Psoas muscle (tissue), 8 donors: ENCODE results near the gene DNAJC2. TPM values are rescaled to one million over a fixed set of nuclear protein-coding genes. Genes with fewer than 3 reads are reported as not detected.
"Not testable (repeated sequence)": the region's sequence is repeated elsewhere in the genome, so short reads cannot be mapped to it uniquely, and the experiment has no call there.

ENCODE experiments used
- ATAC-seq, 4 donors: fragments of 200-7000 bp; cut with Tn5 transposase; one replicate each; pipeline ENCODE4 v1.9.1; 2020; ENCODE audit warnings: moderate library complexity in 3 of 4, mild to moderate bottlenecking in 2 of 4
- DNase-seq, 2 donors: peaks; one replicate each; pipeline ENCODE4 v3.0.0-alpha.2; 2020
- H3K27ac ChIP-seq: fragments of 200-600 bp; one replicate; pipeline ENCODE4 v1.8.0; 2022
- H3K27me3 ChIP-seq, 3 donors: fragments of 200-600 bp in 1 of 3; one replicate each; pipeline versions ENCODE4 v1.6.1 to v1.8.0; 2013 to 2022; ENCODE audit warnings: low read length in 2 of 3, mild to moderate bottlenecking in 2 of 3, moderate library complexity in 1 of 3; ENCODE audit not compliant: insufficient read depth in 3 of 3
- H3K36me3 ChIP-seq, 2 donors: fragments of 200-600 bp in 1 of 2; one replicate each; pipeline versions ENCODE4 v1.6.1 to v1.8.0; 2013 to 2022; ENCODE audit warnings: low read depth in 1 of 2, mild to moderate bottlenecking in 1 of 2, moderate library complexity in 1 of 2; ENCODE audit not compliant: insufficient read depth in 1 of 2
- H3K4me1 ChIP-seq: fragments of 200-600 bp; one replicate; pipeline ENCODE4 v1.8.0; 2022
- H3K4me3 ChIP-seq: fragments of 200-600 bp; one replicate; pipeline ENCODE4 v1.8.0; 2022; ENCODE audit warnings: mild to moderate bottlenecking
- H3K9me3 ChIP-seq: fragments of 200-600 bp; one replicate; pipeline ENCODE4 v1.8.0; 2022
- WGBS, 3 donors: extraction: QIAGEN DNeasy Blood & Tissue Kit; methylation state at CpG; one replicate each; pipeline versions ENCODE4 v1.1.6 to v1.1.7; 2013; 5-methylcytosine and 5-hydroxymethylcytosine counted together
- intact Hi-C, 2 donors: fragments of 100-400 bp; cut with DNase I; formaldehyde crosslinking; loops; one replicate each; pipeline versions ENCODE4 v1.11.0 to v1.14.2; 2022
- polyA plus RNA-seq, 3 donors: library from polyadenylated mRNA; stranded (reverse); fragments of 200-250 nt; gene quantifications; one replicate each; pipeline ENCODE4 v1.2.3, GENCODE V29; 2013
- total RNA-seq, 4 donors: library from RNA; stranded (reverse); fragmentation: NEBNext Ultra II Directional in 2 of 4; extraction: Animal tissue kit (Norgen Biotek cat#: 25700) in 2 of 4; gene quantifications; one replicate each; pipeline versions ENCODE4 v1.2.1 to v1.2.4, GENCODE V29; 2021 to 2023
- donor health status: healthy with polysubstance abuse.
- donor health status: DM: no; HTN: no; CAD: no; lungs with moderate emphysema.
- donor health status: Bipolar disorder and iron deficiency.
- donor health status: healthy.
- donor health status: DM: yes; HTN: yes; CAD: no.
- donor health status: DM: no; HTN: no; CAD: no.
- donor health status: DM: no; HTN: no; CAD: no.
- donor health status: DM: yes; HTN: yes; CAD: no.

DNAJC2 gene
- total and polyA plus RNA-seq, 7 donors, result 19.8 to 115 (median 33.3) TPM

GRCh38 chr7:103279636-103279962 is 65.0 kb downstream of the DNAJC2 start:
- H3K27me3 ChIP-seq, intact Hi-C loops, H3K27ac ChIP-seq, H3K4me1 ChIP-seq, H3K36me3 ChIP-seq, H3K9me3 ChIP-seq, DNase-seq: not testable (repeated sequence)
- peak overlapping the region; percentile 75 for H3K4me3 ChIP-seq
- 0 to 3% (median 2%) methylated on average over 12 of the region's 12 CpGs for WGBS, 3 donors
- peak in 3 of 4 donors; percentile 25 to 60 (median 47) for ATAC-seq

DNA sequence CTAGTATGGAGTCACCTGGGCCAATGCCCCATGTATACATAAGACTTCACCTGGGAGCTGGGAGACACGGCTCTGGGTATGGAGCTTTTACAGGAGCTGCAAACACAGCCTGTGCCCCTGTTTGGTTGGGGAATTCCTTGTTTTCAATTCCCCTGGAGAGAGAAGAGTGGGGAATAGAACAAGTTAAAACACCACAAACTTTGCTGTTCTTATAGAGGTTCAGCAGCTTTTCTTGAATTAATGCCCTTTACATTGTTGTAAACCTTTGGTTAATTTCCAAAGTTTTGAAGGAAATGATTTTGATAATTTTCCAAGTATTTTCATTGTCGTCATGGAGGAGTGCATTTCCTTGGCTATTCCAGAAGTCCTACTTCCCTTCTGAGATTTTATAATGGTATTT is 66.4 kb downstream of the DNAJC2 start:
- H3K4me3 ChIP-seq, H3K27ac ChIP-seq, intact Hi-C loops, H3K4me1 ChIP-seq, H3K27me3 ChIP-seq, H3K36me3 ChIP-seq, ATAC-seq, H3K9me3 ChIP-seq, DNase-seq: not testable (repeated sequence)
- WGBS, 3 donors, result 76 to 85% (median 84%) methylated on average over 2 of the region's 2 CpGs

DNA sequence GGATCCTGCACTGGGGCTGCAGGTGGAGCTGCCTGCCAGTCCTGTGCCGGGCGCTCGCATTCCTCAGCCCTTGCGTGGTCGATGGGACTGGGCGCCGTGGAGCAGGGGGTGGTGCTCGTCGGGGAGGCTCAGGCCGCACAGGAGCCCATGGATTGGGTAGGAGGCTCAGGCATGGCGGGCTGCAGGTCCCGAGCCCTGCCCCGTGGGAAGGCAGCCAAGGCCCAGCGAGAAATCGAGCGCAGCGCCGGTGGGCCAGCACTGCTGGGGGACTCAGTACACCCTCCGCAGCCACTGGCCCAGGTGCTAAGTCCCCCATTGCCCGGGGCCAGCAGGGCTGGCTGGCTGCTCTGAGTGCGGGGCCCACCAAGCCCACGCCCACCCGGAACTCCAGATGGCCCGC is 69.7 kb downstream of the DNAJC2 start:
- H3K4me3 ChIP-seq, H3K9me3 ChIP-seq, intact Hi-C loops, H3K27me3 ChIP-seq, H3K4me1 ChIP-seq, ATAC-seq, H3K27ac ChIP-seq, H3K36me3 ChIP-seq: not testable (repeated sequence)
- peak in 1 of 2 donors; percentile 43 for DNase-seq
- 96 to 97% (median 97%) methylated on average over 18 to 24 of the region's 24 CpGs for WGBS, 3 donors

DNA sequence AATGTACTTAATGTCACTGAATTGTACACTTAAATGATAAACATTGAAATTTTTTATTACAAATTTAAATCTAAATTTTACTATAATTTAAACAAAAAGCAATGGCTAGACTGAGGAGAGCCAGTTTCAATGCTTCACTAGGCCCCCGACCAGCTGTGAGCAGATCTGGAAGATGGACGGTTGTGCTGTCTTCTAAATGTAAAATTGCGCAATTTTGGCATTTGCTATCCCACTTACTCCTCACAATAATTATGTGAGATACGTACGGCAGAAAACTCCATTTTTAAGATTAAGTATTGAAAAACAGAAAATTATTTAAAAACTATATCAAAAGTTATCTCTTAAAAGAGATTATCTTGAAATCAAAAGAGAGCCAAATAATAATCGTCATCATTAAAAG is 71.2 kb downstream of the DNAJC2 start:
- H3K27ac ChIP-seq, intact Hi-C loops, ATAC-seq, H3K4me3 ChIP-seq, H3K4me1 ChIP-seq, H3K9me3 ChIP-seq, H3K36me3 ChIP-seq, H3K27me3 ChIP-seq, DNase-seq: not testable (repeated sequence)
- WGBS, 3 donors, result 89 to 92% (median 91%) methylated on average over 6 of the region's 6 CpGs

DNA sequence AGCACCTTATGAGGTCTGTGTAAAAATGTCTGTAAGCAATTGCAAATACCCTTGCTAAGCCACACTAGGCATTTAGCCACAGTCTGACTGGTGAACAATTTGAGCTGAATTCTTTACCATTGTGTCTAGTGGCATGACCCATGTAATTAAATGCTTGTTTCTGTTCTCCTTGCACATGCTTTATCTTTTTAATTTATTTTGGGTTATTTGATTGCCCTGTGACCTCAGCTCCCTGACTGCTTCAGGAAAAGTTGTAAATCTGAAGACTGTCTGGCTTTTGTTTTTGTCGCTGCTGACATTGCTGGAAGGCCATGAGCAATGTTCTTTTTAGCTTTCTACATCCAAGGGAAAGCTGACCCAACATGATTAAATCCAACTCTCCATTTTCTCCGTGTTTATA is 78.3 kb downstream of the DNAJC2 start:
- H3K27me3 ChIP-seq, H3K27ac ChIP-seq, H3K9me3 ChIP-seq, intact Hi-C loops, ATAC-seq, H3K4me3 ChIP-seq, H3K4me1 ChIP-seq, H3K36me3 ChIP-seq, DNase-seq: not testable (repeated sequence)
- whole genome bisulfite sequencing, 3 donors, result 24 to 28% (median 28%) methylated on average over 2 of the region's 2 CpGs

DNA sequence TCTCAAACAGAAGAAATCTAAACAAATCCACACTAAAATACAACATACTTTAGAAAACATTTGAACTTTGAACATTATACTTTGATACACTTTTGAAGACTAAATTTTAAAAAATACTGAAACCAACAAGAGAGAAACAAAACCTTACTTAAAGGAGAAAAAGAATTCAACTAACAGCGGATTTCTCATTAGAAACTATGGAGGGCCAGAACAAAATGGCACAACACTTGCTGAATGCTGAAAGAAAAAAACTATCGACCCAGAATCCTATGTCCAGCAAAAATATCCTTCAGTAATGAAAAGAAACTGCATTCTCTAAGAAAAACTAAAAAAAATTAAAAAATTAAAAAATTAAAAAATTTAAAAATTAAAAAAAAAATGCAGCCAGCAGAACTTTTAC is 80.5 kb downstream of the DNAJC2 start:
- H3K4me3 ChIP-seq, H3K36me3 ChIP-seq, ATAC-seq, H3K4me1 ChIP-seq, intact Hi-C loops, H3K27ac ChIP-seq, DNase-seq, H3K9me3 ChIP-seq, H3K27me3 ChIP-seq: not testable (repeated sequence)
- 84 to 89% (median 85%) methylated on average over 2 of the region's 2 CpGs for WGBS, 3 donors

Other genes starting within 250 kb of the DNAJC2 start
- gene NAPEPLD, start 195.7 kb downstream of the DNAJC2 start, total RNA-seq, result 1 to 10 TPM; 3.0 to 9.6 (median 6.1) TPM
- 1 to 10 TPM; 2.9 to 9.7 (median 5.5) TPM for gene NAPEPLD, start 195.7 kb downstream of the DNAJC2 start, polyA plus RNA-seq
- 10 to 100 TPM; 43.8 to 54.3 (median 48.2) TPM for gene PMPCB, start 47.3 kb downstream of the DNAJC2 start, total RNA-seq
- gene PMPCB, start 47.3 kb downstream of the DNAJC2 start, polyA plus RNA-seq, result 10 to 100 TPM; 39.9 to 52.0 (median 40.0) TPM
- gene PSMC2, start 2.9 kb upstream of the DNAJC2 start, total RNA-seq, result 100 to 1,000 TPM; 146 to 244 (median 208) TPM
- gene PSMC2, start 2.9 kb upstream of the DNAJC2 start, polyA plus RNA-seq, result 100 to 1,000 TPM; 273 to 524 (median 297) TPM
- gene SLC26A5, start 101.4 kb upstream of the DNAJC2 start, total RNA-seq, result not detected
- gene SLC26A5, start 101.4 kb upstream of the DNAJC2 start, polyA plus RNA-seq, result not detected